ENCODE measurements around the gene SLC30A1. TPM values are rescaled to one million over a fixed set of nuclear protein-coding genes. Genes with fewer than 3 reads are reported as not detected.

Gene SLC30A1
- total RNA-seq, 4 donors from 2014 or later, result 10.1 to 17.3 (median 13.0) TPM

DNA sequence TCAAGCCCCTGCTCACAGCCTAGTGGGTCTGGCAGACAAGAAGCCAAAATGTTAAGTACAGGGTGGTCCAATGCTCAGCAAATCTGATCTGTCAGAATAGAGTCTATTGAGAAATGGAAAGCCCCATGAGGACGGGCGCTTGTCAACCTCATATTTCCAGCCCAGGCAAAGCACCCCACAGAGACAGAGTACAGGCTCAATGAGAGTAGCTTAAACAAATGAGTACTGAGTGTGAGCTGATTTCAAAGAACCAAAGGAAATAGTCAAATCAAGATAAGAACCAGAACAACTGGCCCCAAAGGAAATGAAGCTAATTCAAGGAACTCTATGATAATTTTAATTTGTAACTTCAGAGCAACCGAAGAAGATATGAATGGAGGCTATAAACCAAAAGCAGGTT is 44.6 kb upstream of the SLC30A1 start:
- ATAC-seq, result no peak

DNA sequence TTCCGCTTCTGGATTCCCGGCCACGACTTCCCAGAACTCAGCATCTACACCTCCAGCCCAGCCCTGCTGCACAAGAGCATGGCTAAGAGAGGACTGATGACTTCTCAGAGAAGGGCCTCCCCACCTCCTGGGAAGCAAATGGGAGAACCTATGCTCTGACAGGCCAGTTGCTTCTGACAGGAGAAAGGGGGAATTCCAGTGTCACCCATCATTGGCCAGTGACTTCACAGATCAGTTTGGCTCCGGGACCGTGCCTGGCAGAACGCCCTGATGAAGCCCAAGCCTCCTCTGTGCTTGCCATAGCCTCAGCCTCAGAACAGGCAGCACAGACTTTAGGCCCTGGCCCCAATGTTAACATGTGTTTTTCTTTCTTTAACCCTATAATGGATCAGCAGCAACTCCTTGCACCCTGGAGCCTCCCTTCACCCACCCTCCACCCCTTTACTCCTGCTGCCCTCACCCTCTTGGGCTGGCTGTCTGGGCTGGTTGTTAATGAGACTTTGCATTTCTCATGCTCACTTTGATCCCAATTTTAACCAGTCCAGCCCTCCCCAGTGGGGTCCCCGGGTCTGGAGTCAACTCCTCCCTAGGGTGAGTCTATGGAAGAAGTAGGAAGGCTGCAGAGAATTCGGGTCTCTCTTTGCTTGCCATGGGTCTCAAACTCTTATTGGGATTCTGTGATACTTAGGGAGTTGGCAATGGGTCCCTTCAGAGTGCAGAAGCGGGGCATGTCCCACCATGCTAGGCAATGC is 42.7 kb upstream of the SLC30A1 start:
- Histone ChIP-seq H3K27ac (no peak overlapping the region), H3K4me1 (peaks cover 0 to 9% (median 2%) of the 10 kb centered on the region in 3 donors), H3K27me3 (no peaks in the 10 kb centered on the region), H3K9me3 (no peaks in the 10 kb centered on the region), H3K36me3 (no peaks in the 10 kb centered on the region), H3K4me3 (no peak overlapping the region)
- no peak for TF ChIP-seq EP300 (IDR thresholded peaks at IDR 0.05)
- no peak for TF ChIP-seq POLR2AphosphoS5 (IDR thresholded peaks at IDR 0.05)
- TF ChIP-seq POLR2A (IDR thresholded peaks at IDR 0.05), result no peak
- TF ChIP-seq, protein P1, sequence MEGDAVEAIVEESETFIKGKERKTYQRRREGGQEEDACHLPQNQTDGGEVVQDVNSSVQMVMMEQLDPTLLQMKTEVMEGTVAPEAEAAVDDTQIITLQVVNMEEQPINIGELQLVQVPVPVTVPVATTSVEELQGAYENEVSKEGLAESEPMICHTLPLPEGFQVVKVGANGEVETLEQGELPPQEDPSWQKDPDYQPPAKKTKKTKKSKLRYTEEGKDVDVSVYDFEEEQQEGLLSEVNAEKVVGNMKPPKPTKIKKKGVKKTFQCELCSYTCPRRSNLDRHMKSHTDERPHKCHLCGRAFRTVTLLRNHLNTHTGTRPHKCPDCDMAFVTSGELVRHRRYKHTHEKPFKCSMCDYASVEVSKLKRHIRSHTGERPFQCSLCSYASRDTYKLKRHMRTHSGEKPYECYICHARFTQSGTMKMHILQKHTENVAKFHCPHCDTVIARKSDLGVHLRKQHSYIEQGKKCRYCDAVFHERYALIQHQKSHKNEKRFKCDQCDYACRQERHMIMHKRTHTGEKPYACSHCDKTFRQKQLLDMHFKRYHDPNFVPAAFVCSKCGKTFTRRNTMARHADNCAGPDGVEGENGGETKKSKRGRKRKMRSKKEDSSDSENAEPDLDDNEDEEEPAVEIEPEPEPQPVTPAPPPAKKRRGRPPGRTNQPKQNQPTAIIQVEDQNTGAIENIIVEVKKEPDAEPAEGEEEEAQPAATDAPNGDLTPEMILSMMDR (IDR thresholded peaks at IDR 0.05), result no peak
- 100% methylated on average over 1 of the region's 9 CpGs for WGBS, 2 donors (ENCODE audit: low coverage in 1 of 2)
- ATAC-seq, result no peak

More for the DNA sequence above, 44.6 kb upstream of the SLC30A1 start:
- Histone ChIP-seq H3K4me3 (no peak overlapping the region), H3K27ac (no peak overlapping the region), H3K27me3 (no peaks in the 10 kb centered on the region), H3K36me3 (no peaks in the 10 kb centered on the region), H3K4me1 (peaks cover 0 to 4% (median 0%) of the 10 kb centered on the region in 3 donors), H3K9me3 (no peaks in the 10 kb centered on the region)
- WGBS, 2 donors (ENCODE audit: low coverage in 1 of 2), result 76 to 89% methylated on average over 1 to 3 of the region's 3 CpGs
- TF ChIP-seq POLR2AphosphoS5 (IDR thresholded peaks at IDR 0.05) (no peak), POLR2A (IDR thresholded peaks at IDR 0.05) (no peak), EP300 (IDR thresholded peaks at IDR 0.05) (no peak)
- TF ChIP-seq, protein P1 (IDR thresholded peaks at IDR 0.05), result no peak

- no peaks in the 10 kb centered on the region for H3K36me3 ChIP-seq
- no peak overlapping the region for H3K4me3 ChIP-seq
- no peak for ATAC-seq
- H3K4me1 ChIP-seq, result peaks cover 0 to 17% (median 7%) of the 10 kb centered on the region in 3 donors
- no peaks in the 10 kb centered on the region for H3K27me3 ChIP-seq
- H3K27ac ChIP-seq, result no peak overlapping the region
- no peaks in the 10 kb centered on the region for H3K9me3 ChIP-seq
- TF ChIP-seq, protein P1 (IDR thresholded peaks at IDR 0.05), result no peak
- no peak for TF ChIP-seq POLR2AphosphoS5 (IDR thresholded peaks at IDR 0.05)
- 100% methylated on average over 2 of the region's 5 CpGs for WGBS, 2 donors (ENCODE audit: low coverage in 1 of 2)
Observed at GRCh38 chr1:211620097-211620496, 41.1 kb upstream of the SLC30A1 start.

DNA sequence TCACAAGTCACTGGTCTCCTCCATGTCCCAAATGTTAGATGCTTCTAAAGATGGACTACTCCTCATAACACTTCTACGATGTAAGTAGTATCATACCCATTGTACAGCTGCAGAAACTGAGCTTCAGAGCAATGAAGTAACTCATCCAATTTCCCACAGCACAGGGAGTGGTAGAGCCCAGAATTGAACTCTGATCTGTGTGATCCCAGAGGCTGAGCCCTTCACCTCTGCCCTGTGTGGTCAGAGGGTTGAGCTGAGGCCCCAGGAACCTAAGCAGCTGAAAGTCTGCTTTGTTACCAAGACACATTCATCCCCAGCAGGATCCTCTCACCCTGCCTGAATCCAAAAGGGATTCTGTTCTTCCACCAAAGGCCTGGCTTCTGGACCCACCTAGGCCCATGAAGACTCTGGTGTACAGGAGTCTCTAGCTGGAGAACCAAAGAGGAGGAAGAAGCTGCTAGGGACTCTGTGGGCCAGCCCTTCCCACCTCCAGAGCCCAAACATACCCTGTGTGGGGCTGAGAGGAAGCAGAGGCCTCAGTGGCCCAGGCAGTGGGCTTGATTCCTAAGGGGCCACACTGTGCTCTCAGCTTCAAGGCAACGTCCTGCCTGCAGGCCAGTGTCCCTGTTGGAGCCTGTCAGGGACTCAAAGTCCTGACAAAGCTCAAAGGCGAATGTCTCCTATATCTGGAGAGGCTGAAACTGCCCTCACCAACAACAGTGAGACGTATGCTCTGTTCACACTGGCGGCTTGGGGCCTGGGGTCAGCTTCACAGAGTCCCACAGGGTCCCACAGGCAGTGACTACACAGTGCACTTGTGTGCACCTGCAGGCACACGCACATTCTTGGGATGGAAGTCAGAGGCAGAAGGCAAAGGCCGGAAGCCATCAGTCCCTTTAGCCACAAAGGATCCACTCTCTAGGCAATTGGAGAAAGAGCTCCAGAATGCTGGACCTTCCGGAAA is 40.4 kb upstream of the SLC30A1 start:
- no peaks in the 10 kb centered on the region for H3K27me3 ChIP-seq
- H3K36me3 ChIP-seq, result no peaks in the 10 kb centered on the region
- TF ChIP-seq POLR2A (IDR thresholded peaks at IDR 0.05) (no peak), POLR2AphosphoS5 (IDR thresholded peaks at IDR 0.05) (no peak), EP300 (IDR thresholded peaks at IDR 0.05) (no peak)
- TF ChIP-seq, protein P1 (IDR thresholded peaks at IDR 0.05), result no peak
- no peak overlapping the region for H3K4me3 ChIP-seq
- H3K9me3 ChIP-seq, result no peaks in the 10 kb centered on the region
- ATAC-seq, result no peak
- WGBS, 2 donors (ENCODE audit: low coverage in 1 of 2), result 81 to 100% methylated on average over 1 to 3 of the region's 8 CpGs
- H3K4me1 ChIP-seq, result peaks cover 0 to 17% (median 7%) of the 10 kb centered on the region in 3 donors
- H3K27ac ChIP-seq, result no peak overlapping the region
